ENCODE results near the gene NFATC2.

GRCh38 chr20:51463560-51463959, 79.0 kb downstream of the NFATC2 start:
- TF ChIP-seq, protein P1, sequence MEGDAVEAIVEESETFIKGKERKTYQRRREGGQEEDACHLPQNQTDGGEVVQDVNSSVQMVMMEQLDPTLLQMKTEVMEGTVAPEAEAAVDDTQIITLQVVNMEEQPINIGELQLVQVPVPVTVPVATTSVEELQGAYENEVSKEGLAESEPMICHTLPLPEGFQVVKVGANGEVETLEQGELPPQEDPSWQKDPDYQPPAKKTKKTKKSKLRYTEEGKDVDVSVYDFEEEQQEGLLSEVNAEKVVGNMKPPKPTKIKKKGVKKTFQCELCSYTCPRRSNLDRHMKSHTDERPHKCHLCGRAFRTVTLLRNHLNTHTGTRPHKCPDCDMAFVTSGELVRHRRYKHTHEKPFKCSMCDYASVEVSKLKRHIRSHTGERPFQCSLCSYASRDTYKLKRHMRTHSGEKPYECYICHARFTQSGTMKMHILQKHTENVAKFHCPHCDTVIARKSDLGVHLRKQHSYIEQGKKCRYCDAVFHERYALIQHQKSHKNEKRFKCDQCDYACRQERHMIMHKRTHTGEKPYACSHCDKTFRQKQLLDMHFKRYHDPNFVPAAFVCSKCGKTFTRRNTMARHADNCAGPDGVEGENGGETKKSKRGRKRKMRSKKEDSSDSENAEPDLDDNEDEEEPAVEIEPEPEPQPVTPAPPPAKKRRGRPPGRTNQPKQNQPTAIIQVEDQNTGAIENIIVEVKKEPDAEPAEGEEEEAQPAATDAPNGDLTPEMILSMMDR (IDR thresholded peaks at IDR 0.05; ENCODE audit: low read length) = no peak
- TF ChIP-seq EZH2 (IDR thresholded peaks at IDR 0.05; ENCODE audit: borderline replicate concordance, low read length) = no peak
